HepG2 (cell line): ENCODE data around the gene HADHA. TPM values are rescaled to one million over a fixed set of nuclear protein-coding genes. Genes with fewer than 3 reads are reported as not detected.

ENCODE experiments used
- ATAC-seq: fragments of 200-7000 bp; cut with Tn5 transposase; 3 replicates; pipeline ENCODE4 v1.9.1; 2020; ENCODE audit warnings: mild to moderate bottlenecking, moderate library complexity
- BruUV-seq: library from RNA; stranded (reverse); fragments of 400-500 nt; replicated peaks from 2 replicates; lab custom pipeline; 2021; lab: Mats Ljungman, UMichigan
- CTCF ChIA-PET: fragments of 300-600 bp; formaldehyde crosslinking; extraction: SDS; loops from one replicate; lab custom pipeline; 2021; ENCODE audit warnings: low total read pairs, inconsistent platforms, low intra/inter-chr PET ratio; lab: Yijun Ruan, JAX
- POLR2A ChIA-PET: fragments of 350-600 bp; sonication (Branson Sonifier 250); formaldehyde crosslinking; loops from one replicate; lab custom pipeline; 2020; ENCODE audit warnings: antibody characterized with exemption, inconsistent platforms; lab: Yijun Ruan, JAX
- DNase-seq: peaks from one replicate; pipeline ENCODE4 v3.0.0-alpha.2; 2015; ENCODE audit warnings: low spot score
- FAIRE-seq: peaks from 3 replicates; lab custom pipeline; 2011; peaks lifted over from hg19 to GRCh38; lab: Jason Lieb, UNC
- H2AFZ ChIP-seq: one replicate; pipeline ENCODE4 v1.6.1; 2011; ENCODE audit warnings: low read length, inconsistent platforms
- H3K27ac ChIP-seq: fragments of 300-600 bp; 3 replicates; pipeline ENCODE4 v1.8.0; 2011; ENCODE audit warnings: mixed run types, mild to moderate bottlenecking, mixed read lengths, low read length, inconsistent platforms; ENCODE audit not compliant: insufficient read depth; ENCODE audit errors: extremely low read length
- H3K27me3 ChIP-seq, 2 experiments: fragments of 200-600 bp in 1 of 2; 2 replicates in 1 of 2; 3 replicates in 1 of 2; pipeline versions ENCODE4 v1.6.0 to v1.8.0; 2011; ENCODE audit warnings: low read length in 2 of 2, mild to moderate bottlenecking in 2 of 2, moderate library complexity in 2 of 2, inconsistent platforms in 1 of 2; ENCODE audit not compliant: insufficient read depth in 2 of 2, control insufficient read depth in 1 of 2
- H3K36me3 ChIP-seq, 2 experiments: fragments of 200-600 bp in 1 of 2; replicated peaks in 1 of 2; 2 replicates in 1 of 2; 3 replicates in 1 of 2; pipeline versions ENCODE4 v1.5.1 to v1.8.0; 2011; ENCODE audit warnings: low read length in 2 of 2, inconsistent platforms in 1 of 2; ENCODE audit not compliant: insufficient read depth in 2 of 2, control insufficient read depth in 1 of 2
- H3K4me1 ChIP-seq: 2 replicates; pipeline ENCODE4 v1.5.1; 2012; ENCODE audit warnings: low read length, inconsistent platforms; ENCODE audit not compliant: insufficient read depth
- H3K4me2 ChIP-seq: 2 replicates; pipeline ENCODE4 v1.6.0; 2011; ENCODE audit warnings: low read depth, low read length, inconsistent platforms
- H3K4me3 ChIP-seq, 3 experiments: fragments of 200-600 bp in 1 of 3; sonication (generic), shearing (Covaris generic) in 1 of 3; replicated peaks in 1 of 3; 2 replicates each; pipeline ENCODE4 v1.5.1; 2011 to 2016; ENCODE audit warnings: low read length in 3 of 3, inconsistent platforms in 2 of 3, low read depth in 2 of 3, mild to moderate bottlenecking in 2 of 3, control low read depth in 1 of 3, mixed read lengths in 1 of 3; ENCODE audit not compliant: insufficient read depth in 1 of 3
- H3K79me2 ChIP-seq: one replicate; pipeline ENCODE4 v1.6.1; 2011; ENCODE audit warnings: low read length, inconsistent platforms; ENCODE audit not compliant: insufficient read depth
- H3K9ac ChIP-seq: 2 replicates; pipeline ENCODE4 v1.6.0; 2011; ENCODE audit warnings: mild to moderate bottlenecking, low read depth, low read length, inconsistent platforms; ENCODE audit not compliant: insufficient read depth
- H3K9me3 ChIP-seq: 2 replicates; pipeline ENCODE4 v1.5.1; 2012; ENCODE audit warnings: mild to moderate bottlenecking, low read length
- H4K20me1 ChIP-seq: 2 replicates; pipeline ENCODE4 v1.6.0; 2011; ENCODE audit warnings: inconsistent platforms, mild to moderate bottlenecking, low read length, moderate library complexity; ENCODE audit not compliant: insufficient read depth
- BCL6 ChIP-seq: IDR thresholded peaks from 2 replicates; pipeline ENCODE4 v1.6.1; 2016; ENCODE audit warnings: missing genetic modification reagents, missing compliant biosample characterization
- CEBPB ChIP-seq: IDR thresholded peaks from 2 replicates; pipeline ENCODE4 v1.6.1; 2011; ENCODE audit warnings: low read depth, low read length, improper control_type of control experiment, borderline replicate concordance
- CEBPG ChIP-seq: IDR thresholded peaks from 2 replicates; pipeline ENCODE4 v1.6.1; 2016
- DNMT3B ChIP-seq: conservative IDR thresholded peaks from 2 replicates; pipeline ENCODE4 v1.6.1; 2016; ENCODE audit warnings: missing biosample characterization, control low read depth
- DRAP1 ChIP-seq: IDR thresholded peaks from 2 replicates; pipeline ENCODE4 v1.6.1; 2016; ENCODE audit warnings: missing genetic modification reagents, missing compliant biosample characterization
- ELF3 ChIP-seq: IDR thresholded peaks from 2 replicates; pipeline ENCODE4 v1.6.1; 2016; ENCODE audit warnings: missing genetic modification reagents, missing compliant biosample characterization
- EP300 ChIP-seq, 3 experiments: sonication (generic) in 1 of 3; formaldehyde crosslinking in 1 of 3; IDR thresholded peaks; 2 replicates each; pipeline versions ENCODE4 v1.5.1 to v1.6.1; 2011 to 2020; ENCODE audit warnings: low read depth in 2 of 3, low read length in 2 of 3, borderline replicate concordance in 1 of 3, improper control_type of control experiment in 1 of 3, mild to moderate bottlenecking in 1 of 3, missing genetic modification reagents in 1 of 3, moderate library complexity in 1 of 3
- FOXA1 ChIP-seq, 2 experiments: fragments of 450-650 bp in 1 of 2; sonication (generic) in 1 of 2; formaldehyde crosslinking in 1 of 2; IDR thresholded peaks; 2 replicates each; pipeline versions ENCODE4 v1.4.0 to v1.6.1; 2016 to 2020; ENCODE audit warnings: missing genetic modification reagents in 1 of 2
- FOXA3 ChIP-seq: IDR thresholded peaks from 2 replicates; pipeline ENCODE4 v1.6.1; 2016; ENCODE audit warnings: missing genetic modification reagents, missing compliant biosample characterization
- GATAD2A ChIP-seq: IDR thresholded peaks from 2 replicates; pipeline ENCODE4 v1.6.1; 2016
- GLI4 ChIP-seq: sonication (generic); formaldehyde crosslinking; IDR thresholded peaks from 2 replicates; pipeline ENCODE4 v1.5.1; 2020; ENCODE audit warnings: missing genetic modification reagents, mild to moderate bottlenecking, moderate library complexity, borderline replicate concordance
- HMG20A ChIP-seq: IDR thresholded peaks from 2 replicates; pipeline ENCODE4 v1.6.1; 2016; ENCODE audit warnings: borderline replicate concordance
- HMG20B ChIP-seq: conservative IDR thresholded peaks from 2 replicates; pipeline ENCODE4 v1.6.1; 2016; ENCODE audit warnings: missing genetic modification reagents, missing compliant biosample characterization
- HMGXB4 ChIP-seq, 2 experiments: sonication (generic) in 1 of 2; formaldehyde crosslinking in 1 of 2; IDR thresholded peaks; 2 replicates each; pipeline versions ENCODE4 v1.4.0 to v1.6.1; 2018 to 2020; ENCODE audit warnings: missing genetic modification reagents in 2 of 2, borderline replicate concordance in 1 of 2, low read depth in 1 of 2, mild to moderate bottlenecking in 1 of 2, missing biosample characterization in 1 of 2
- MAFG ChIP-seq: sonication (generic); formaldehyde crosslinking; IDR thresholded peaks from 2 replicates; pipeline ENCODE4 v1.5.1; 2020; ENCODE audit warnings: mild to moderate bottlenecking, missing genetic modification reagents
- NR2C2 ChIP-seq: sonication (generic); formaldehyde crosslinking; IDR thresholded peaks from 2 replicates; pipeline ENCODE4 v1.4.0; 2020; ENCODE audit warnings: missing genetic modification reagents, mild to moderate bottlenecking, moderate library complexity, borderline replicate concordance
- SAP130 ChIP-seq: IDR thresholded peaks from 2 replicates; pipeline ENCODE4 v1.6.1; 2016; ENCODE audit warnings: low read depth
- ZNF24 ChIP-seq: fragments of 450-650 bp; IDR thresholded peaks from 2 replicates; pipeline ENCODE4 v1.6.1; 2017; ENCODE audit warnings: antibody characterized with exemption, mild to moderate bottlenecking
- ZNF326 ChIP-seq: sonication (generic); formaldehyde crosslinking; IDR thresholded peaks from 2 replicates; pipeline ENCODE4 v1.4.0; 2020; ENCODE audit warnings: missing genetic modification reagents, borderline replicate concordance
- ZSCAN30 ChIP-seq: sonication (generic); formaldehyde crosslinking; IDR thresholded peaks from 2 replicates; pipeline ENCODE4 v1.5.0; 2020; ENCODE audit warnings: mild to moderate bottlenecking, missing genetic modification reagents
- WGBS: methylation state at CpG from one replicate; pipeline ENCODE4 v1.1.6; 2017; ENCODE audit warnings: low lambda C conversion rate; 5-methylcytosine and 5-hydroxymethylcytosine counted together
- in situ Hi-C: cut with HindIII; loops from 2 replicates; pipeline ENCODE4 v1.10.0; 2017; ENCODE audit warnings: low pct_unique_long_range_greater_than_20kb; ENCODE audit not compliant: extremely low pct_ligation_motif_present
- intact Hi-C: fragments of 100-400 bp; cut with micrococcal nuclease; formaldehyde crosslinking; loops from one replicate; pipeline ENCODE4 v1.10.0; 2022; ENCODE audit not compliant: unreplicated experiment
- polyA plus RNA-seq, 8 experiments: library from polyadenylated mRNA; depleted of rRNA in 3 of 8; stranded (reverse) in 7 of 8; unstranded in 1 of 8; fragments of >200 nt; fragmentation: Illumina TruSeq in 4 of 8; extraction: Trizol in 4 of 8; gene quantifications; 2 replicates each; pipeline versions ENCODE4 v1.2.1 to v1.2.3, GENCODE V29; 2011 to 2016; ENCODE audit warnings: low read depth in 4 of 8, missing spikeins in 1 of 8, mixed read lengths in 1 of 8; ENCODE audit not compliant: insufficient read depth in 1 of 8
- total RNA-seq, 5 experiments: library from RNA; depleted of rRNA; stranded (reverse); fragments of >200 nt; fragmentation: Illumina TruSeq; extraction: Trizol; gene quantifications; 2 replicates each; pipeline ENCODE4 v1.2.3, GENCODE V29; 2016; ENCODE audit warnings: low read depth in 1 of 5
- TF ChIP-seq, protein P1 (sequence below), 2 experiments: fragments of 450-650 bp in 1 of 2; sonication (generic) in 1 of 2; formaldehyde crosslinking; IDR thresholded peaks; 2 replicates each; pipeline versions ENCODE4 v1.5.0 to v1.8.0; 2020 to 2022; ENCODE audit warnings: mild to moderate bottlenecking in 1 of 2, missing genetic modification reagents in 1 of 2
- TF ChIP-seq, protein P2 (sequence below): sonication (generic); formaldehyde crosslinking; IDR thresholded peaks from 2 replicates; pipeline ENCODE4 v1.8.1; 2023; ENCODE audit warnings: mild to moderate bottlenecking, missing genetic modification reagents

Gene HADHA
- total and polyA plus RNA-seq, 2 of the 13 experiments (the other 11 are each of a cell fraction or from before 2014, with no cell fraction given) = 102 to 270 TPM

DNA sequence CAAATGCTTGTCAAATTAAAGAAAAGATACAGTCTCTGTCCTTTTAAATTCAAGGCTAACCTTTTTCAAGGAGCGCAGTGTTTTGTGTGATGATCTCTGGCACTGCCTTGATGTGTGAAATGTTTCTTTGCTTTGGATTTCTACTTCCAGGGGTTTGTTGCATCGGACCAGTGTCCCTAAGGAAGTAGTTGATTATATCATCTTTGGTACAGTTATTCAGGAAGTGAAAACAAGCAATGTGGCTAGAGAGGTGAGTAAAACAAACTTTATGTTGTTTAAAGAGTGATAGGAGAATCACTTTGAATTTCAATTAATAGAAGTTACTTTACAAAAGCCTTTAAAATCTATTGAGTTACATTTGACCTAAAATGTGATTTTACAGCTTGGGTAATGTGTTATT is 29.1 kb upstream of the HADHA start:
- WGBS = 78% methylated on average over 2 of the region's 2 CpGs
- peaks cover 14% of the 10 kb centered on the region for H3K4me1 ChIP-seq
- TF ChIP-seq ELF3 = peak; percentile 33; the same call in 1 of the 2 replicates
- no peak for TF ChIP-seq ZNF326 (CRISPR knock-in tag)
- TF ChIP-seq CEBPB = 0 out of 2 replicates have a peak, but pooled peaks have one; percentile 4
- 0 out of 2 replicates have a peak, but pooled peaks have one; percentile 17 for TF ChIP-seq NR2C2 (CRISPR knock-in tag)
- TF ChIP-seq FOXA1 (IDR thresholded peaks at IDR 0.05) = no peak
- TF ChIP-seq FOXA1 (CRISPR knock-in tag; IDR thresholded peaks at IDR 0.05) = peak; percentile 49; the same call in 1 of the 2 replicates
- TF ChIP-seq, protein P1, sequence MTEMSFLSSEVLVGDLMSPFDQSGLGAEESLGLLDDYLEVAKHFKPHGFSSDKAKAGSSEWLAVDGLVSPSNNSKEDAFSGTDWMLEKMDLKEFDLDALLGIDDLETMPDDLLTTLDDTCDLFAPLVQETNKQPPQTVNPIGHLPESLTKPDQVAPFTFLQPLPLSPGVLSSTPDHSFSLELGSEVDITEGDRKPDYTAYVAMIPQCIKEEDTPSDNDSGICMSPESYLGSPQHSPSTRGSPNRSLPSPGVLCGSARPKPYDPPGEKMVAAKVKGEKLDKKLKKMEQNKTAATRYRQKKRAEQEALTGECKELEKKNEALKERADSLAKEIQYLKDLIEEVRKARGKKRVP (CRISPR knock-in tag; IDR thresholded peaks at IDR 0.05) = peak in 1 of 2 experiments; percentile 98; a peak in 2 of 4 replicates
- TF ChIP-seq BCL6 (CRISPR knock-in tag) = peak; percentile 58; the same call in 1 of the 2 replicates
- no peak for TF ChIP-seq ZSCAN30
- peak; percentile 15; the same call in 1 of the 2 replicates for TF ChIP-seq ZNF24
- no peak for TF ChIP-seq MAFG (CRISPR knock-in tag)
- no peak for TF ChIP-seq HMGXB4 (CRISPR knock-in tag; IDR thresholded peaks at IDR 0.05; ENCODE audit: borderline replicate concordance in 1 of 2, low read depth in 1 of 2)
- TF ChIP-seq CEBPG (CRISPR knock-in tag) = peak; percentile 71
- TF ChIP-seq GATAD2A = peak; percentile 59
- no peak for TF ChIP-seq HMG20B
- TF ChIP-seq HMG20A = peak; percentile 13; the same call in 1 of the 2 replicates
- 0 out of 2 replicates have a peak, but pooled peaks have one; percentile 43 for TF ChIP-seq DNMT3B (CRISPR knock-in tag)
- peak; percentile 39; the same call in 1 of the 2 replicates for TF ChIP-seq FOXA3 (CRISPR knock-in tag)
- TF ChIP-seq EP300 (IDR thresholded peaks at IDR 0.05; ENCODE audit: low read depth in 2 of 2, low read length in 2 of 2) = peak in 1 of 2 experiments; percentile 41; a peak in 1 of 4 replicates
- 0 out of 2 replicates have a peak, but pooled peaks have one; percentile 42 for TF ChIP-seq EP300 (CRISPR knock-in tag; IDR thresholded peaks at IDR 0.05; ENCODE audit: borderline replicate concordance)
- TF ChIP-seq, protein P2, sequence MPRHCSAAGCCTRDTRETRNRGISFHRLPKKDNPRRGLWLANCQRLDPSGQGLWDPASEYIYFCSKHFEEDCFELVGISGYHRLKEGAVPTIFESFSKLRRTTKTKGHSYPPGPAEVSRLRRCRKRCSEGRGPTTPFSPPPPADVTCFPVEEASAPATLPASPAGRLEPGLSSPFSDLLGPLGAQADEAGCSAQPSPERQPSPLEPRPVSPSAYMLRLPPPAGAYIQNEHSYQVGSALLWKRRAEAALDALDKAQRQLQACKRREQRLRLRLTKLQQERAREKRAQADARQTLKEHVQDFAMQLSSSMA (CRISPR knock-in tag) = no peak
- TF ChIP-seq SAP130 (CRISPR knock-in tag) = no peak
- TF ChIP-seq DRAP1 = no peak
- TF ChIP-seq GLI4 (CRISPR knock-in tag) = no peak
- intact Hi-C loops = no loop called here
- no peaks in the 10 kb centered on the region for H4K20me1 ChIP-seq
- H3K4me2 ChIP-seq = no peak overlapping the region
- ATAC-seq = no peak
- no peak for FAIRE-seq
- POLR2A ChIA-PET = interaction anchor here (1.3 to 2.5 kb wide), 2 partner anchors 22 to 28 kb away, joined by 3 to 33 read pairs; partner anchors contain the start of genes HADHA and HADHB
- peaks cover 23 to 49% of the 10 kb centered on the region in 2 experiments for H3K36me3 ChIP-seq
- in situ Hi-C loops = no loop called here
- no peaks in the 10 kb centered on the region for H3K27me3 ChIP-seq
- H2AFZ ChIP-seq = no peak overlapping the region
- no peak overlapping the region for H3K4me3 ChIP-seq
- no TSS peak for BruUV-seq
- H3K9me3 ChIP-seq = no peaks in the 10 kb centered on the region
- H3K27ac ChIP-seq = peak overlapping the region; percentile 29
- peak; percentile 16 for DNase-seq
- CTCF ChIA-PET = no interaction called here
- no peak overlapping the region for H3K9ac ChIP-seq
- H3K79me2 ChIP-seq = no peaks in the 10 kb centered on the region
